ENCODE results near the gene SBF2.

- TF ChIP-seq CTCF (IDR thresholded peaks at IDR 0.05) (peak in 3 of 4 experiments; percentile 25 to 60 (median 48)), POLR2A (IDR thresholded peaks at IDR 0.05) (no peak), POLR2AphosphoS5 (IDR thresholded peaks at IDR 0.05) (peak; percentile 37), EP300 (IDR thresholded peaks at IDR 0.05) (no peak)
Observed at GRCh38 chr11:9758637-9759518, 535.1 kb downstream of the SBF2 start.

Data from gastroesophageal sphincter (tissue), 3 donors.